A204.1 (cell line): ENCODE results near the gene SKI.

Source experiments
- FAIRE-seq: peaks from 2 replicates; lab custom pipeline; 2012; peaks lifted over from hg19 to GRCh38; lab: Jason Lieb, UNC

Gene SKI

DNA sequence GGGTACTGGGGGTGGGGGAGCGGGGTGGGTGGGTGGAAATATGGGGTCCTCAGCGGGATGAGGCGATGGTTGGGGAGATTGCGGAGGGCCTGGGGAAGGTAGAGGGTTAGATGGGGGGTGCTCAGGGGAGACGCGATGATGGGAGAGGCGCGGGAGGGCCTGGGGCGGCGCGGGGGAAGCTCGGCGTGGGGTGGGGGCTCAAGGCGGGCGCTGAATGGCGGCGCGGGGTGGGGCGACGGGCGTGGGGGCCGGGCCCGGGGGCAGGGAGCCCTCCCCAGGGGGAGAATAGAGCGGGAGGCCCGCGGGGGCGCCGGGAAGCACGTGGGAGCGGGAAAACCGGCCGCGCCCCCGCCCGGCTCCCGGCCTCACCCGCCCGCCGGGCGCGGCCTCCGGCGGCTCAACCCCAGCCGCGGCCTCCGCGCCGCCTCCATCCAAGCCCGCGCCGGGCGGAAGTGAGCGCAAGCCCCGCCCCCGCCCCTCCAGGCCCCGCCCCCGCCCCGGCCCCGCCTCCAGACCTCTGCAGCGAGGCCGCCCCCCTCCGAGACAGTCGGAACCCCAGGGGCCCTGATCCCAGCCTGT lies 33.7 kb upstream of the SKI start, which contains the start of gene FAAP20:
TSS of gene FAAP20 (minus strand) at position 454 of the 579 bp plus-strand sequence. CDS start at position 431, 23 bp downstream.
- no peak for FAIRE-seq

DNA sequence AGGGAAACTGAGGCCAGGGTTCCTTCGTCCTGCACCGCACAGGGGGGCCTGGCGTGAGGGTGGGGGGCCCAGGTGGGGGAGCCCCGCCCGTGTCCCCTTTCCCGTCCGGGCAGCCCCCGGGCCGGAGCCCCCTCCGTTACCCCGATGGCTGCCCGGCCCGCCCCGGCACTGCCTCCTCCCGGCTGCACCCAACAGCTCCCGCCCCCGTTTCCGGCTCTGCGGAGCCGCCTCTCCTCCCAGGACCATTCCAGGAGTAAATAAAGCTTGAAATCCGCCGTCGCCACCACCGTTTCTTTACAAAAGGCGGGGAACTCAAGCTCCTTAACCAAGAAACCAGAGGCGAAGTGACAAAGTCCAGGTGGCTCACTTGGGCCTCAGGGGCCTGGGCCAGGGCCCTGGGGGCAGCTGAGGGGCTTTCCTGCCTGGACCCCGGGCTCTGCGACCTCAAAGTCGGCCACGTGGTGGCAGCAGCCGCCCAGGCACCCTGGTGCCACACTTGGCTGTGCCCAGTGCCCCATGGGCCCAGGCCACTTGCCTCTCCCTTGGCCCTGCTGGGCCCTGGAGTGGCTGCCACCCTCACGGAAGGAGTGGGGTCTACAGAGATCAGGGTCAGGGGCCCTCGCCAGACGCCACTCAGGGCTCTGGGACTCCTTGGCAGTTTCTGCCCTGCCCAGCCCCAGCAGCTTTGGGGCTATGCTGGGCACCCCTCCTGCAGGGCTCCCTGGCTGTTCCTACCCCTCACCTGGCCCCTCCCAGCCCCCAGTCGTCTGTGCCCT lies 33.0 kb upstream of the SKI start:
- no peak for FAIRE-seq

DNA sequence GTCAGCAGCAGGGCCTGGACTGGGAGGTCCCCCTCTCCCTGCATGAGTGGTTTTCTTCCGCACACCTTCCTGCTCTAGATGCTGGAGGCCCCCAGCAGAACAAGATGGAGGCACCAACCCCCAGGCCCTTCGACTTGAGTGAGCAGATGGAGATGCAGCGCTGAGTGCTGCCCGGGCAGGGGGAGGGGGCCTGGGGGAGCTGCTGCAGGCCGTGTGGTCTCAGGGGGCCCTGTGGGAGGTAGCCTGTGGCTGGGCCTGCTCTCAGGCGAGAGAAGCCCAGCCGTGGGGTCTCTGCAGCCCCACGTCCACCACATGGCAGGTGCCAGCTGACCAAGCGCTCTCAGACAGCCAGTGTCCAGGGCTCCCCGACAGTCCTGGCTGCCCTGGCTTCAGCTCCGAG lies 32.3 kb upstream of the SKI start:
- no peak for FAIRE-seq

DNA sequence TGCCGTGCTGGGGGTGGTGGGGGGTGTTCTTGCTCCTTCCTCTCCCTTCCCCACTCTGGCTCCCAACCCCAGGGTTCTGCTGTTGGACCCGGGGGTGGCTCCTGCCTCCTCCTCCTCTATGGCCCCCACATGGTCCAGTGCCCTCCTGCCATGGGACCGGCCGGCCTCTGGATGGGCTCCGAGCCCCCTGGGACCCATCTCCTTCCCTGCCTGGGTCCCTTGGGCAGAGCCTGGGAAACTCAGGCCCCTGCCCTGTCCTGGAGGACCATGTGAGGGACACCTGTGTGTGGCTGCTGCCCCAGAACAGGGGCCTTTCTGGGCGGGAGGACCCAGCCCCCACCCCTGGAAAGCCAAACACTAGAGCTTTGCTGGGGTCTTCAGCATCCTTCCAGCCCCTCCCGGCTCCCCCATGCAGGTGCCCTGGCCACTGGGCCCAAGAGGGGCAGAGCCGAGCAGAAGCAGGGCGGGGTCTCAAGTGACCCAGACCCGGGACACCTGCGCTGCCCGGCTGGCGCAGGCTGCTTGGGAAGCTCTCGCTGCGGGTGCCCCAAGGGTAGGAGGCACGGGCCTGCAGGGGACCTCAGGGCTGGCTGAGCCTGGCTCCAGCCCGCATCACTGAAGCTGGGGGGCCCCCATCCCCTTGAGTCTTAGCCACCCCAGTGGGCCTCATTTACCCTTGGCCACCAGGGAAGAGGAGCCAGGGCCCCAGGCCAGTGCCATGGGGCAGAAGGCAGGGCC lies 31.0 kb upstream of the SKI start:
- FAIRE-seq: no peak

DNA sequence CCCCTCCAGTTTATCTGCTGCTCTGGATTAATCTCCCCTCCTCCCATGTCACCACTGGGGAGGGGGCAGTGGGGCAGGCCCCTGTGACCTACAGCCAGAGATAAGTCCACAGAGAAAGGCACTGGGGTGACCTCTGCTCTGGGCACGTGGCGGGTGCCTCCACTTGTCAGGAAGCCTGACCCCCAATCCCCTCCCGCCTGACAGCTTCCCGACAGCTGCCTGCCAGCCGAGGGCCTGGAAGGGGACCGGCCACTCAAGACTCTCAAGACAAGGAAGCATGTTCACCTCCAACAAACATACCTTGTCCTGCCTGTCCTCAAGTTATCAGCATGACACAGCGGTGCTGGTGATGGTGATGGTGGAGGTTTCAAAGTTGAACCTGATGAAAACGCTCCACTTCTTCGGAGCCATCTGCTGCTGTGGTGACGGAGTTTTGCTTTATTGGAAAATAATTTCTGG lies 30.4 kb upstream of the SKI start:
- no peak for FAIRE-seq

DNA sequence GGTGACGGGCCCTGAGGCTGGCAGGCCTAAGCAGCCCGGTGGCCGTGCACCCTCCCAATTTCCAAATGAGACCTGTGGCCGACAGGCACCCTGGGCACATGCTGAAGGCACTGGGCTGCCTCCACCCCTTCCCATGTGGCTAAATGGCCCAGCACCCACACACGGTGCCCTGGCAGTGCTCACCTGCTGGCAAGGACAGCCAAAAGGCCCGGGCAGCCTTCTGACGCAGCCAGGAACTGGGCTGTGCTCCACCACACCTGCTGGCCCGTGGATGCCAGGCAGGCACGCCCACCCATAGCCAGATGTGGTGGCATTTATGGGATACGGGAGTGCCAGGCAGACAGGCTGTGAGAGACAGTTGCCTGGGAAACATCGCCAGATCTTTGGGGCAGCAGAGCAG lies 29.5 kb upstream of the SKI start:
- no peak for FAIRE-seq

DNA sequence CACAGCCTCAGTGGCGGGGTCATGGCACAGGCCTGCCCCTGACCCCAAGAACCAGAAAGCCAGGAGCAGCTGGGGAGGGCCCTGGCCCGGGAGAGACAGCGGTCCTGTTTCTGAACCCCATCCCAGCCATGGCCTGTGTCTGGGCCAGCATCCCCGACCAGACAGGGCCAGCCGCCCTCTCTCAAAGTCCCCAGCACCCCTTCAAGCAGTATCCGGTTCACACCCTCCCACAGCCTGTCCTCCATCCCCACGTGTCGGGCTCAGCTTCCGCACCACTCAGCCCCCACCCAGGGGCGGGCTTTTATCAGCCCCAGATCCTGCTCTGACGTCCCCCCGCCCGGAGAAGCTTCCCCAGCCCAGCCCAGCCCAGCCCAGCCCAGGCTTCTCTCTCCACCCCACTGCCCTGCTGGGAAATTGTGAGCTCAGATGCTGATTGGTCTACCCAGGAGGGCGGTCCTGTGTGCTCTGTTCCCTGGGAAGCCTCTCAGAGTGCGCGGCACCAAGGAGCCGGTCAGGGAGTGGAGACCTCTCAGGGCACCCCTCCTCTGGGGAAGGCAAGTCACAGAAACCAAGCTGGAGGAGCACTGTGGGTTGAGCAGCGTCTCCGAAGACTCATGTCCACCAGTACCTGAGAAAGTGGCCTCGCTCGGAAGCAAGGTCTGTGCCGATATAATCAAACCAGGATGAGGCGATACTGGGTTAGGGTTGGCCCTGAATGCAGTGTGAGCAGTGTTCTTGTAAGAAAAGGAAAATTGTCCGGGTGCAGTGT lies 28.9 kb upstream of the SKI start:
- peak; percentile 82 for FAIRE-seq

DNA sequence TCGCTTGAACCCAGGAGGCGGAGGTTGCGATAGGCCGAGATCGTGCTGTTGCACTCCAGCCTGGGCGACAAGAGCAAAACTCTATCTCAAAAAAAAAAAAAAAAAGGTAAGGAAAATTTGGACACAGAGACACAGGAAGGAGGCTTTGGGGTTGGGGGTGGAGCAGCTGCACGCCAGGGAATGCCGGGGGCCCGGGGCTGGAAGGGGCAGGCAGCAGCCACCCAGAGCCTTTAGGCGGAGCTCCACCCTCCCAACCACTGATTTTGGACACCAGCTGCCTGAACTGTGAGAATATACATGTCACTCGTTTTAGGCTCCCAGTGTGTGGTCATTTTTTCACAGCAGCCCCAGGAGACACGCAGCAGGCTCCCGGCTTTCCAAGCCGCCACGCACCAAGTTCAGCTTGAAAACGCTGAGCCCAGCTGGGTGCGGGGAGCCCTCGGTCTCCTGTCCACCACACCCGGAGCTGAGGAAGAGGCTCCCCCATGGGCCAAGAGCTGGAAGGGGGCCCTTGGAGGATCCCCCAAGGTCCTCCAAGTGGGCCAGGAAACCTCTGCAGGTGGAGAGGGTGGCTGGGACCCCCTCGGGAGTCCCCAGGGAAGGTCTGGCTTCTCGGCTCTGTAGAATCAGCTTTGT lies 27.7 kb upstream of the SKI start:
- FAIRE-seq: no peak

DNA sequence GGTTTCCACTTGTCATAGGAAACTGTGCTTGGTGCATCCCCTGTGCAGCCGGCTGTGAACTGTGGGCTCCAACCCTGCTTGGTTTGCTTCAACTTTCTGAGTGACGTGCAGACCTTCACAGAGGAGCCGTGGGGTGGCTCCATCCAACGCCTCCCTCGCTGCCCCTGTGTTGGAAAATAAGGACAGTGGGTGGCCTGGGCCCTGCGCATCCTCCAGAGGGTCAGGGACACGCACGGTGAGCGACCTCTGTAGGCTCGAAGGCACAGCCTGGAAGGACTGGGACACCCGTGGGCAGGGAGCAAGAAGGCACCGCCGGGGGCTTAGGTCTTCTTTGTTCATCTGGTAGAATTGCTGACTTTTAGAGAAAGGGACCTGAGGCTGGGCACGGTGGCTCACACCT lies 27.1 kb upstream of the SKI start:
- FAIRE-seq: no peak

DNA sequence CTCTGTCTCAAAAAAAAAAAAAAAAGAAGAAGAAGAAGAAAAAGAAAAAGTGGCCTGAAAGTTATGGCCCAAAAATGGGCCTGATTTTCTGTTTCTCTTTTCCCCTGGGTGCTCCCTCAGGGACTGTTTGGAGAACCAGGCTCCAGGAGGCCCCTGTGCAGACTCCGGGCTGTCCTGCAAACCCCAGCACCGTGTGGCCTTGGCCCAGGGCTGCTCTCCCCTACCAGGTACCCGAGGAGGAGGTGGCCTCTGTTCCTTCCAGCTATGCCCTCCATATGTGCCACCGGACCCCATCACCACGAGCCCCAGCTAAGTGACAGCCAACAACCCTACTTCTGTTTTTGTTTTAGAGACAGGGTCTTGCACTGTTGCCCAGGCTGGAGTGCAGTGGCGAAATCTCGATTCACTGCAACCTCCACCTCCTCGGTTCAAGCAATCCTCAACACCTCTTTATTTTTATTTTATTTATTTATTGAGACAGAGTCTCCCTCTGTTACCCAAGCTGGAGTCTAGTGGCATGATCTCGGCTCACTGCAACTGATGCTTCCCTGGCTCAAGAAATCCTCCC lies 26.0 kb upstream of the SKI start:
- no peak for FAIRE-seq

DNA sequence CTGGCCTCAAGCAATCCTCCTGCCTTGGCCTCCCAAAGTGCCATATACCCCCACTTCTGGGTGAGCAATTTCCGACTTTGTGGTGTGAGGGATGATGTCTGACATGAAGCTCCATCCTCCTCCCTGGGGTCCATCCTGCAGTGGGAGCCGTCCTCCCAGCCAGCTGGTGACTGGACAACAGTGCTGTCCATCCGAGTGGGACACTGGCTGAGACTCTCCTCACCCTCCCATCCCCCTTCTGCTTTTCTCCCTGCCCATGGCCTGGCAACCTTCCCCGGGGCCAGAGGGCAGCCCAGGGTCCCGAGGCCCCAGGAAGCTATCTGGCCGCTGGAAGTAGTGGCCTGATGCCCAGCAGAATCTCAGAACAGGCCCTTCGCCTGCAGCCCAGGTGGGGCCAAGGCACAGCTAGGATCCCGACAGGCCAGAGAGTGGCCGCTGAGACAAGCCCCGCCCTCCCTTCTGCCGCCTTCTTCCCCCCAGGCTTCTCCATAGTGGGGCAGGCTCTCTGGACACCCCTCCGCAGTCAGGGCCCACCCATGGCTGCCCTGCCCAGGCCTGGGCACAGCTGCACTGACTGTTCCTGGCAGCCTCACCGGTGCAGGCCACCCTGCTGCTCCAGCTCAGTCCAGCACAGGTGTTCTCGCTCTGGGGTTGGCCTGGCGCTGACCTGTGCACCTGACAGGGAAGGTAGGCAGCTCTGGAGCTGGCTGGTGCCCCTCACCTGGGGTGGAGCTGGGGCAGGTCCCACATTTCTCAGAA lies 25.1 kb upstream of the SKI start:
- no peak for FAIRE-seq

DNA sequence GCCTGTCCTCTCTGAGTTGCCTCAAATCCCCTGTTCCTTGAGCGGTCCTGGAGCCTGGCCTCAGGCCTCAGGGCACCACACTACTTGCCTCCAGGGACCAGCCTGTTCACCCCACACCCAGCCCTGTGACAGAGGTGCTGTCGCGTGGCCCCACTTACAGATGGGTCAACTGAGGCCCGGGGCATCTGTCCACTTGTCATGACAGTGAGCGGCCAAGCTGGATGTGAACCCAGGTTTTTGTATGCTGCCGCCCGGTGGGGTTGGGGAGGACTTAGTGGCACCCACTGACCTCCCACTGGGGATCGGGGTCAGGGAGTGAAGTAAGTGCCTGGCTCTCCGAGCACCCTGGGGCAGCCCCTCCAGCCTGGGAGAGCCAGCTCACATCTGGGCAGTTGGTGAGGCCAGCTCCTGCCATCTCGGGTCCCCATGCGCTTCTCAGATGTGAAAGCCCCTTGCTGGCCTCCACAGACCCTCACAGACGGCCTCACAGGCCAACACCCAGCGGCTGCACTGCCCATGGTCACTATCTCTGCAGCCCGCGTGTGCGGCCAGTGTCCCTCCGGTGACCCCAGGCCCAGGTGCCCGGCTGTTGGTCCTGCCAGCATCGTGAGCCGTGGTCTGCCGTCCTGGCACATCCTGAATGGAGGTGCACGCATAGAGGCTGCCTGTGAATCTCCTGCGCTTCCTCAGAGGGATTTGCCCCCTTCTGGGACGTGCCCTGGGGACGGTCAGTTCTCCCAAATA lies 24.3 kb upstream of the SKI start:
- FAIRE-seq: no peak

DNA sequence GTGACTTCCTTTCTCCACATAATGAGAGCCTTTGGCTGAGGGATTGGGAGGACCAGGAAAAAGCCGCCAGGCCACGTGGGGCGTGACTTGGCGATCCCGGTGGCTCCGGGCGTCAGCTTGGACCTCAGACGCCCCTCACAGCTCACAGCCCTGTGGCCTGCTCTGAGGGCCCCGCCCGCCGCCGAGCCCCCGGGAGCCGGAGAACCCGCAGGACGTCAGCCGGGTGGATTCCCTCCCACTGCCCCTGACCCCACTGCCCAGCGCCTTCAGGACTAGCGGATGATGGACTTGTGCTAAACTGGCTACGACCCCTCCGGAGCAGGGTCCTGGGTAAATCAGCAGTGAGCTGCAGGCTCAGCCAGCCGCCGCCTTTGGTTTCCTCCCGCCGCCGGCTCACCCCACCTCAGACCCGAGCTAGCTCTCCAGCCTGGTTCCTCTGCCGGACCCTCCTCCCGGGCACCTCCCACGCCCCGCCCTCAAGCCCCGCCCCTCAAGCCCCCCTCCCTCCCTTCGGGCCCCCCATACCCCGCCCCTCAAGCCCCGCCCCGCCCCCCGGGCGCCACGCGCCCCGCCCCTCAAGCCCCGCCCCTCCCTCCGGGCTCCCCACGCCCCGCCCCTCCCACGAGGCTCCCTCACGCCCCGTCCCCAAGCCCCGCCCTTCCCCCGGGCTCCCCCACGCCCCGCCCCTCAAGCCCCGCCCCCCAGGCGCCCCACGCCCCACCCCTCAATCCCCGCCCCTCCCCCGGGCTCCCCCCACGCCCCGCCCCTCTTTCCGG lies 23.5 kb upstream of the SKI start:
- FAIRE-seq: no peak

DNA sequence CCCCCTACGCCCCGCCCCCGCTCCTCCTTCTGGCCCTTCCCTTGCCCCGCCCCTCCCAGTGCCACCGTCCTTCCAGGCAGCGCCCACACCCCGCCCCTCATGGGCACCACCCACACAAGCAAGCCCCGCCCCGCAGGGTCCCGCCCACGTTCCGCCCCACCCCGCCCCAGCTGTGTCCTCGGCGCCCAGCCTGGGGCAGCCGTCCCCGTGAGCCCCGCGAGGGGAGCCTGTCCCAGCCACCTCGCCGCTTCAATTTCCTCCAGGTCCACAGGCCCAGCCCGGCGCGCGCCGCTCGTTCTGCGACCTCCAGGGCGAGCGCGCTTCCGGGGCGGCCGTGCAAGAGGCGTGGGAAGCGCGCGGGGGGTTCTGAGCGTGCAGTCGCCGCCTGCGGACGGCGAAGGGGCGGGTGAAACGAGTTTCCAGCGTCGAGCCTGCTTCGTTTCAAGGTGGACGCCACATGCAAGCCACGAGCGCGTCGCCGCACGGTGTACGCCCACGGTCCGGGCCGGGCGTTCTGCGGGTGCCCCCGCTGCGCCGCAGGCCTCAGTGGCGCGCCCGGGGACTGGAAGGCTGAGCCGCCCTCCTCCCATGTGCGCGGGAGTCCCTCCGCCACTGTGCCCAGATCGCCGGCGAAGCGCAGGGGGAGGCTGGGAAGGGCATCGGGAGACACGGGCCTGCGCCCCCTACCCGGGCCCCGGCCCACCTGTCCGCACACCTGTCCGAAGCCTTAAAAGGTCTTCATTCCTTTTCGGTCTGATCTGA lies 22.7 kb upstream of the SKI start:
- no peak for FAIRE-seq

DNA sequence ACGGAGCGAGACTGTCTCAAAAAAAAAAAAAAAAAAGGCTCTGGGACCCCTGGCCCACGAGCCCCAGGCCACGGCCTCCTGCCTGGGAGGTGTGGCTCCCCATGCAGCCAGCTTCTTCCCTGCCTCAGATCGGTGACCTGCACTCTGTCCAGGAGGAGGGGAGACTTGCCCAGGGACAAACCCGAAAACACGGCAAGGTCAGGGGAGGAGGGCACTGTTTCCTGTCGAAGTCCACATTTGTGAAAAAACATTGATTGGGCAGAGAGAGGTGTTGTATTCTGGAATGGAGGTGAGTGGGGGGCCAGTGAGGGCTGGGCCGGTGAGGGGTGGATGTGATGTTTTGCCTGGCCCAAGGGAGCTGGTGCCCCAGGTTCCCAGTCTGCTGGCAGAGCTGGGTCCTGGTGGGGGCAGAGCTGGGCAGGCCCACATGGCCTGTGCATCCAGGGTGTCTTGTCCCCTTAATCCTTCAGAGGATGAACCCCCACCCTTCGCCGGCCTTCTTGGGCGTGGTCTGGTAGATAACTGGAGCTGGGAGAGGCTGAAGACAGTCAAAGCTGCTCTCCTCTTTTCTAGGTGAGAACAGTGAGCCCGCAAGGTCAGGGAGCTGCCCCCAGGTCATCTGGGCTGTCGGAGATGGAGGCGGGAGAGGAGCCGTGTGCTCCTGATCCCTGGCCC lies 21.2 kb upstream of the SKI start:
- FAIRE-seq: no peak

DNA sequence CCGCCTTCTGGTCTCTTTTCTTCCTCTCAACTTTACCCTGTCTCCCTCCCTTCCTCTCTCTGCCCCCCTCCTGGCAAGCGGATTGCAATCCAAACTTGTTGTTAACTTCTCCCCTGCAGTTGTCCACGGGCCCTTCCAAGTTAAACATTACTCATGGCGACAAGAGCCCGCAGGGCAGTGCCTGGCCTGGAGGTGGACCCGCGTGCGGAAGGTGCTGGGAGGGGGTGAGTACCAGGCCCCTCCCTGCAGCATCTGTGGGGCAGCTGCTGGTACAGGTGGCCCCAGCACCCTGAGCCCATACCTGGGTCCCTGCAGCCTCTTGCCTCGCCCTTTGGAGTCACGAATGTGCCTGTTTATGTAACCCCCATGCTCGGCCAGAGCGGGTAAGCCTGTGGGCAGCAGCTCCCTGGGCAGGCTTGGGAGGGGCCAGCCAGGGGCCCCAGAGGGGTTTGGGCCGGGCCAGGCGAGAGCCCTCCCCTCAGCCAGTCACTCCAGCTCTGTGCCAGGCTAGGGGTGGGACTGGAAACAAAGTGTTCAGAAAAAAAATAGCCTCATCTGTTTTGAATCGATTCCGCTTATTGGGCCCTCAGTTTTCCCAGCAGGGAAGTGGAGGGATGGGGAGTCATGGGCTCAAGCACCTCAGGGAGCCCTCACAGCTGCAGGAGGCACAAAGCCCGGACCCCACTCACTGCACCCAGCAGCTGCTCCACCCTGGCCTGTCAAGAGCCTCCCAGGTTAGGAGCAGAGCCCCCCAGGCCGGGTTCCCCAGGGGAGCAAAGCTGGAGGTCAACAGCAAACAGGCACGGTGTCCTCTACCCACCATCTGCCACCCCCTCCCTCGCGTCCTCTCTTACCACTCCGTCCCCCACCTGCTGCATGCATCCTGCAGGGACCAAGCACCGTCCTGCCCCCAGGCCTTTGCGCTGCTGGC lies 19.5 kb upstream of the SKI start:
- FAIRE-seq: no peak
